Measurements from ENCODE around the gene RNASET2.

Gene RNASET2

DNA sequence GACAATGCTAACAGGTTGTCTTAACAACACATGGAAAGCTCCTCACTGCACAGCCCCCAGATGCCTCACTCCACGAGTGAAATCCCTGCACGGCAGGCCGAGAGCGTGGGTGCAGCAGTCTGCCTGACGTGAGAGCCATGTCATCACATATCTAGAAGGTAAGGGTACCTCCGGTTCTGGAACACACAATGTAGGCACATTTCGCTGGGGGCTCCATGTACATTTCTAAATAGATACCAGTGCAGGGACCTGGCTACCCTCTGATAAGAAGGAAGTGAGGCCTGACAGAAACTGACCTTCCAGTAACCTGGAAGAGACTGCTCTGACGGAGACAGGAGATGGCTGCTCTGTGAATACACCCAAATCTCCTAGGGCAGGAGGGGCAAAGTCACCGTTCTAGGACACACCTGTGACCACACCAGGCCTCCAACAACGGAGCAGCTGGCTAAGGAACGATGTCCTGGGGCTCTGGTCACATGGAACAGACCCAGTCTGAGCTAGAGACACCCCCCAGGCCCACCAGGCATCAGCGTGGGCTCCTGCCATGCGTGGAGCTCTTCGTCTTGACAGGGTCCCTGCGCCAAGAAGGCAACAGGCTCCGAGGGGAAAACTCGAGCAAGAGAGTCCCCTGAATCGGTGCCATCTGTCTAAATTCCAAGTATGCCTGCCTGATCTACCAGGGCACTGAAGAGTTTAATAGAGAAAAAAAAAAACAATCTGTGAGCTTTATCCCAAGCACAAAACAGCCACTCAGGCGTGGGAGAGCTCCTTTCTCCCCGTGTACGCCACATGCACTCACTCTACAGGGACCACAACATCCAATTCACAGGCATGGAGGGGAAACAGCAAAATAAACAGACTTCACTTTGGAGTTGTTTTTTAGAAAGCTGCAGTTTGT, 27.5 kb downstream of the RNASET2 start:
- H3K36me3 ChIP-seq (ENCODE audit: control insufficient read depth in 1 of 2, insufficient read depth in 2 of 2, low read length in 2 of 2) = peaks cover 21 to 51% of the 10 kb centered on the region in 2 donors

DNA sequence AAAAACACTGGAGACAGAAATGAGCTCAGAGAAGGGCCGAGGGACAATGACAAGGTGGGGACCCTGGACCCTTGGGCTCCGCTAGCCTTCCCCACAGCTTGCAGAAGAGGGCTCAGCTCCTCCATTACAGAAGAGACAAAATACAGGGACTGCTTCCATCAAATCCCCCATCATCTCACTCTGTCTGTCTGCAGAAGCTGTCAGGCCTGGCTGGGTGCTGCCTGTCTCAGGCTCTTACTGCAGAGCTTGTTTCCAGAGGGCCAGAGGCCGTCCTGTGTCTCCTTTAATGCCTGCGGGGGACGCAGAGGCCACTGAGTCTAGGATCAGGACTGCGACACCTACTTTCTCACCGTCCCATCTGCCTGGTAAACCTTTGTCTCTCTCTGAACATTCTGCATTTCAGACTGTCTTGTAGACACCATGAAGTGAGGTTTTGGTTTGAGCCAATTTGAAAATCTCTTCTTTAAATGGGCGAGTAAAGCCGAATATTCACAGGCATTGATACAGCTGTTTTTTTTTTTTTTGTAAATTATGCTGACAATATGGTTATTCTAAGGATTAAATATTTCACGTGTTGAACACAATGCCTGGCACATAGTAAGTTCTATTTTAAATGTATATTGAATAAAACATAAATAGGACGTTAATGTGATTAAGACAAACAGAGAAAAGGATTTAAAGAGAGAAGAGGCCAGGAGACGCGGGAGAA, 28.3 kb downstream of the RNASET2 start:
- Histone ChIP-seq H3K36me3 (ENCODE audit: control insufficient read depth in 1 of 2, insufficient read depth in 2 of 2, low read length in 2 of 2) (peaks cover 21 to 45% of the 10 kb centered on the region in 2 donors), H3K27me3 (ENCODE audit: control insufficient read depth in 1 of 2, insufficient read depth in 2 of 2, low read length in 2 of 2) (no peaks in the 10 kb centered on the region), H3K27ac (ENCODE audit: low read depth, low read length) (no peak overlapping the region), H3K9ac (ENCODE audit: low read depth in 1 of 2, low read length in 2 of 2) (no peak overlapping the region), H3K9me3 (ENCODE audit: control insufficient read depth in 1 of 2, low read length in 2 of 2) (no peaks in the 10 kb centered on the region), H3K4me3 (ENCODE audit: low read depth in 1 of 2, low read length in 2 of 2) (no peak overlapping the region), H3K4me1 (ENCODE audit: control insufficient read depth in 1 of 2, insufficient read depth in 2 of 2, low read length in 2 of 2) (peaks cover 0 to 11% of the 10 kb centered on the region in 2 donors)

More for the DNA sequence above, 27.5 kb downstream of the RNASET2 start:
- Histone ChIP-seq H3K4me3 (ENCODE audit: low read depth in 1 of 2, low read length in 2 of 2) (no peak overlapping the region), H3K27me3 (ENCODE audit: control insufficient read depth in 1 of 2, insufficient read depth in 2 of 2, low read length in 2 of 2) (no peaks in the 10 kb centered on the region), H3K27ac (ENCODE audit: low read depth, low read length) (no peak overlapping the region), H3K9me3 (ENCODE audit: control insufficient read depth in 1 of 2, low read length in 2 of 2) (no peaks in the 10 kb centered on the region), H3K9ac (ENCODE audit: low read depth in 1 of 2, low read length in 2 of 2) (no peak overlapping the region), H3K4me1 (ENCODE audit: control insufficient read depth in 1 of 2, insufficient read depth in 2 of 2, low read length in 2 of 2) (peaks cover 0 to 11% of the 10 kb centered on the region in 2 donors)

DNA sequence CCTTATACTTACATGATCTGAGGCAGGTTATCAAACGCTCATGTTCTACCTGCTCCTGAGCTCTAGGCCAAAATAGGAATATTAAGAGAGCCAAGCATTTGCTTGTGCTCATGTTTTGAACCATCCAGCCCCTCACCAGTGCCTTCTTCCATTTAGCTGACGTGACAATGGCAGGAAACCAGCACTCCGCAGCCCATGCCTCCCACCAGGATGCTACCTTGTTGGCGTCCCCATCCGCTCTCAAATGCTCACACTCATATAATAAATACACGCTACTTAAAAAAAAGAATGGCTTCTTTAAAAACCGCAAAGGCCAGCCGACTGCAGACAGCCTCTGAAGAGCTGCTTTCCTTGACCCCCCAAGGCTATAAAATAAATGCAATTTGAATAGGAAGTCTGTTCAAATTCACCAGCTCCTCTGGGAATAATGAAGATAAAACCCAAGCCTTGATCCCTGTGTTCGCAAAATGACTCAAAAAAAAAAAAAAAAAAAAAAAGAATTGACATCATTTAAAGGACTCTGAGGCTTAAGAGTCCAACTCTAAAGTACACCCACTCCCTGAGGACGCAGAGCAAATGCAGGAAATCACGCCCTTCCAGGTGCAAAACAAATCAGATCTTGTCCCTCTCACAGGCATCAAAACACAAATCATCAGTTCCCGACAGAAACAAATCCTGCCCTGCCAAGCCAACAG, 29.0 kb downstream of the RNASET2 start:
- Histone ChIP-seq H3K4me3 (ENCODE audit: low read depth in 1 of 2, low read length in 2 of 2) (no peak overlapping the region), H3K9me3 (ENCODE audit: control insufficient read depth in 1 of 2, low read length in 2 of 2) (no peaks in the 10 kb centered on the region), H3K9ac (ENCODE audit: low read depth in 1 of 2, low read length in 2 of 2) (no peak overlapping the region), H3K27ac (ENCODE audit: low read depth, low read length) (no peak overlapping the region), H3K27me3 (ENCODE audit: control insufficient read depth in 1 of 2, insufficient read depth in 2 of 2, low read length in 2 of 2) (no peaks in the 10 kb centered on the region), H3K4me1 (ENCODE audit: control insufficient read depth in 1 of 2, insufficient read depth in 2 of 2, low read length in 2 of 2) (peaks cover 0 to 11% of the 10 kb centered on the region in 2 donors), H3K36me3 (ENCODE audit: control insufficient read depth in 1 of 2, insufficient read depth in 2 of 2, low read length in 2 of 2) (peaks cover 16 to 38% of the 10 kb centered on the region in 2 donors)

DNA sequence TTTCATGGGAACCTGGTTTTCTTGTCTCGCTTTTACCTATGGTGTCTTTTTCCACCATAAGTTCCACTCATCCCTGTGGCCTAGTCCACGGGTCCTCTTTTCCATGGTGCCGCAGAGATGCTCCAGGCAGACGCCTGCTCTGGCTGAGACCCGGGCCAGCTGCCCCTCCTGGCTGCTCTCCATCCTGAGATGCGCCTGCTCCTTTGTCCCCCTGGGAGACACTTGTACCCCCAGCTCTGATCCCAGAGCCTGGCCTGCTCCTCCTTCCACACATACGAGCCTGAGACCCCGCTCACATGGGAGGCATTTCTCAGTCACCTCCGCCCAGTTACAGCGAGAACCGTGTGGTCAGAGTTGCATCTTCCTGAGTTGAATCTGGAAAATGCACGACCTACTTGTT, 29.6 kb downstream of the RNASET2 start:
- Histone ChIP-seq H3K4me3 (ENCODE audit: low read depth in 1 of 2, low read length in 2 of 2) (no peak overlapping the region), H3K27me3 (ENCODE audit: control insufficient read depth in 1 of 2, insufficient read depth in 2 of 2, low read length in 2 of 2) (no peaks in the 10 kb centered on the region), H3K27ac (ENCODE audit: low read depth, low read length) (no peak overlapping the region), H3K9ac (ENCODE audit: low read depth in 1 of 2, low read length in 2 of 2) (no peak overlapping the region), H3K4me1 (ENCODE audit: control insufficient read depth in 1 of 2, insufficient read depth in 2 of 2, low read length in 2 of 2) (peaks cover 0 to 11% of the 10 kb centered on the region in 2 donors), H3K9me3 (ENCODE audit: control insufficient read depth in 1 of 2, low read length in 2 of 2) (no peaks in the 10 kb centered on the region), H3K36me3 (ENCODE audit: control insufficient read depth in 1 of 2, insufficient read depth in 2 of 2, low read length in 2 of 2) (peaks cover 12 to 33% of the 10 kb centered on the region in 2 donors)

DNA sequence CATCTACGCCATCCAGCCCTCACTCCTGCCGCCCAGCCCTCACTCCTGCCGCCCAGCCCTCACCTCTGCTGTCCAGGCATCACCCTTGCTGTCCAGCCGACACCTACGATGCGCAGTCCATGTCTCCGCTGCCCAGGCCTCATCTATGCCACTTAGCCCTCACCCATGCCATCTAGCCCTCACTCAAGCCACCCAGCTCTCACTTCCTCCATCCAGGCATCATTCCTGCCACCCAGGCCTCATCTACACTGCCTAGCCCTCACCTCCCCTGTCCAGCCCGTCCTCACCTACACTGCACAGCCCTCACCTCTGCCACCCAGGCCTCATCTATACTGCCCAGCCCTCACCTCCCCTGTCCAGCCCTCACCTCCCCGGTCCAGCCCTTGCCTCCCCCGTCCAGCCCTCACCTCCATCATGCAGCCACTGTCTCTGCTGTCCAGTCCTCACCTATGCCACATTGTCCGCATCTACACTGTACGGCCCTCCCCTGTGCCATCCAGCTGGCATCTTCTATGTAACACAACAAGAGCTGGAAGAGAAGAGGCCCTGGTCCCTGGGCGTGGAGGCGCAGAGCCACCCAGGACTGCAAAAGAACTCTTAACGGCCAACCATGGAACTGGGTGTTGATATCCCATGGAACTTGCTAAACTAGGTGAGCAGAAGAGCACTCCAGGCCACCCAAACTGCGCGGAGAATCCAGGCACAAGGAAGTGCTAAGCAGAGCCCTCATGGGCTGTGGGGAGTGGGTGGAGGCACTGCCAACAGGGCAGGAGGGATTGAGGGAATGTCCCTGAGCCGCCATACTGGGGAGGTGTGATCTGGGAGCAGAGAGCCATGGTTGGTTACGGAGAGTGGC, 31.0 kb downstream of the RNASET2 start:
- Histone ChIP-seq H3K4me3 (ENCODE audit: low read depth in 1 of 2, low read length in 2 of 2) (no peak overlapping the region), H3K9ac (ENCODE audit: low read depth in 1 of 2, low read length in 2 of 2) (no peak overlapping the region), H3K27ac (ENCODE audit: low read depth, low read length) (no peak overlapping the region), H3K9me3 (ENCODE audit: control insufficient read depth in 1 of 2, low read length in 2 of 2) (no peaks in the 10 kb centered on the region), H3K36me3 (ENCODE audit: control insufficient read depth in 1 of 2, insufficient read depth in 2 of 2, low read length in 2 of 2) (peaks cover 9 to 29% of the 10 kb centered on the region in 2 donors), H3K4me1 (ENCODE audit: control insufficient read depth in 1 of 2, insufficient read depth in 2 of 2, low read length in 2 of 2) (peaks cover 0 to 6% of the 10 kb centered on the region in 2 donors), H3K27me3 (ENCODE audit: control insufficient read depth in 1 of 2, insufficient read depth in 2 of 2, low read length in 2 of 2) (no peaks in the 10 kb centered on the region)

DNA sequence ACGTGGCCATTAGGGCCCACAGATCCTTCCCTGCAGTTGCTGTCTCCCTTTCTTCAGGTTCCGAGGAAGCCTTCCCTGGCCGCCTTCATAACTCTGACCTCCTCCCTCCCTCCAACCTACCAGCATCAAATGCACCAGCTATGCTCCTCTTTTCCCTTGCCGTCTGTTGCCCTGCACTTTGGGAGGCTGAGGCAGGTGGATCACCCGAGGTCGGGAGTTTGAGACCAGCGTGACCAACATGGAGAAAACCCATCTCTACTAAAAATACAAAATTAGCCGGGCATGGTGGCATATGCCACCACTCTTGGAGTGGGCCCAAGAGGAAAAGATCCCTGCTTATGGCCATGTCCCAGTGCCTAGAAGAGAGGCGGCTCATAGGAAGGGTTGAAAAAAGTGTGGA, 31.8 kb downstream of the RNASET2 start:
- Histone ChIP-seq H3K9me3 (ENCODE audit: control insufficient read depth in 1 of 2, low read length in 2 of 2) (no peaks in the 10 kb centered on the region), H3K4me1 (ENCODE audit: control insufficient read depth in 1 of 2, insufficient read depth in 2 of 2, low read length in 2 of 2) (no peaks in the 10 kb centered on the region), H3K4me3 (ENCODE audit: low read depth in 1 of 2, low read length in 2 of 2) (no peak overlapping the region), H3K9ac (ENCODE audit: low read depth in 1 of 2, low read length in 2 of 2) (no peak overlapping the region), H3K27ac (ENCODE audit: low read depth, low read length) (no peak overlapping the region), H3K36me3 (ENCODE audit: control insufficient read depth in 1 of 2, insufficient read depth in 2 of 2, low read length in 2 of 2) (peaks cover 6 to 23% of the 10 kb centered on the region in 2 donors), H3K27me3 (ENCODE audit: control insufficient read depth in 1 of 2, insufficient read depth in 2 of 2, low read length in 2 of 2) (no peaks in the 10 kb centered on the region)

DNA sequence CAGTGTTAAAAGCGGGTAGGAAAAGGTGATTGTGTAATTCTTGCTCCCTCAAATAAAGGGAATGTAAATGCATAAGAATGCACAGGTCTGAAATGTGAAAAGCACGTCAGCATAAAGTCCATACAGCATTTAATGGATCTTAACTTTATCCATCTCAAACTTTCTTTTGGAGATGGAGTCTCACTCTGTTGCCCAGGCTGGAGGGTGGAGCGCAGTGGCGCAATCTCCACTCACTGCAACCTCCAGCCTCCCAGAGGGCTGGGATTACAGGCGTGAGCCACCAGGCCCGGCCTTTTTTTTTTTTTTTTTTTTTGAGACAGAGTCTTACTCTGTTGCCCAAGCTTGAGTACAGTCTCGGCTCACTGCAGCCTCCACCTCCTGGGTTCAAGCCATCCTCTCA, 33.4 kb downstream of the RNASET2 start:
- H3K4me3 ChIP-seq (ENCODE audit: low read depth in 1 of 2, low read length in 2 of 2) = no peak overlapping the region
- H3K4me1 ChIP-seq (ENCODE audit: control insufficient read depth in 1 of 2, insufficient read depth in 2 of 2, low read length in 2 of 2) = no peaks in the 10 kb centered on the region
- H3K36me3 ChIP-seq (ENCODE audit: control insufficient read depth in 1 of 2, insufficient read depth in 2 of 2, low read length in 2 of 2) = peaks cover 0 to 9% of the 10 kb centered on the region in 2 donors
- no peaks in the 10 kb centered on the region for H3K27me3 ChIP-seq (ENCODE audit: control insufficient read depth in 1 of 2, insufficient read depth in 2 of 2, low read length in 2 of 2)
- H3K27ac ChIP-seq (ENCODE audit: low read depth, low read length) = no peak overlapping the region
- no peak overlapping the region for H3K9ac ChIP-seq (ENCODE audit: low read depth in 1 of 2, low read length in 2 of 2)
- H3K9me3 ChIP-seq (ENCODE audit: control insufficient read depth in 1 of 2, low read length in 2 of 2) = no peaks in the 10 kb centered on the region

DNA sequence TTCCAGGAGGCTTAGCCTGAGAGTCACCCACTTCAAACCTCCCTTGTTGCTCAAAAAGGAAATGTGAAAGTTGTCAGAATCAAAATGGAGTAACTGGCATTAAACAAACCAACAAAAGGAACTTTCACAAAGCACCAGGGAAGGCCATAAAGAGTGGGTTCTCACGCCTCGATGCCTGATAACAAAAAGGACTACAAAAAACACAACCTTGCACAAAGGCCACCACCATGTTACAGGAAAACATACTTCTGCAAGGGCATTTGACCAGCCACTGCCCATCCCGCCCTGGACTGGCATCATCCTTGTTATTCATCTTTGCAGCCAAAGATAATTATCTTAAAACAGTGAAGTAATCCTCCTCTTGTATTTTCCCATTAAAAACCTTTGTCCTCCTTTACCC, 34.8 kb downstream of the RNASET2 start:
- Histone ChIP-seq H3K9ac (ENCODE audit: low read depth in 1 of 2, low read length in 2 of 2) (no peak overlapping the region), H3K27me3 (ENCODE audit: control insufficient read depth in 1 of 2, insufficient read depth in 2 of 2, low read length in 2 of 2) (no peaks in the 10 kb centered on the region), H3K4me1 (ENCODE audit: control insufficient read depth in 1 of 2, insufficient read depth in 2 of 2, low read length in 2 of 2) (no peaks in the 10 kb centered on the region), H3K9me3 (ENCODE audit: control insufficient read depth in 1 of 2, low read length in 2 of 2) (no peaks in the 10 kb centered on the region), H3K27ac (ENCODE audit: low read depth, low read length) (no peak overlapping the region), H3K36me3 (ENCODE audit: control insufficient read depth in 1 of 2, insufficient read depth in 2 of 2, low read length in 2 of 2) (no peaks in the 10 kb centered on the region), H3K4me3 (ENCODE audit: low read depth in 1 of 2, low read length in 2 of 2) (no peak overlapping the region)

DNA sequence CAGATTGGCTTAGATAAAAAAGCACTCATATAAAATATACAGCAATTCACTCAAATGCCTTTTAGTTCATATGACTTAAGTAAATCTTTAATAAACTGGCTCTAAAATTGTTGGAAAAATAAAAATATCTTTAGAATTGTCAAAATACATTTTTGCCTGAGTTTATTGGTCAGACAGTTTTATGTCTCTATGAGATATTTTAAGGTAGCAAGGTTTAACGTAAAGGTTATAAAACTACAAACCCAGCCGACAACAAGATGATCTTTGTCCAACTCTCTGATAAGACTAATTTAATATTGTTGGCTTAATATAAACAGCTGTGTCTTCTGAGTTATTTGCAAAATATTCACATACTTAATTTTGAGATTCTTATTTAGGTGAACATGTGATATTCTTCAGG, 39.5 kb downstream of the RNASET2 start:
- Histone ChIP-seq H3K4me1 (ENCODE audit: control insufficient read depth in 1 of 2, insufficient read depth in 2 of 2, low read length in 2 of 2) (no peaks in the 10 kb centered on the region), H3K36me3 (ENCODE audit: control insufficient read depth in 1 of 2, insufficient read depth in 2 of 2, low read length in 2 of 2) (peaks cover 0 to 7% of the 10 kb centered on the region in 2 donors), H3K9ac (ENCODE audit: low read depth in 1 of 2, low read length in 2 of 2) (no peak overlapping the region), H3K27me3 (ENCODE audit: control insufficient read depth in 1 of 2, insufficient read depth in 2 of 2, low read length in 2 of 2) (no peaks in the 10 kb centered on the region), H3K9me3 (ENCODE audit: control insufficient read depth in 1 of 2, low read length in 2 of 2) (no peaks in the 10 kb centered on the region), H3K4me3 (ENCODE audit: low read depth in 1 of 2, low read length in 2 of 2) (no peak overlapping the region), H3K27ac (ENCODE audit: low read depth, low read length) (no peak overlapping the region)
